Lower leg skin (tissue), 3 donors: ENCODE data around the gene DMD.

Source experiments
- POLR2A ChIP-seq, 2 donors: fragments of 450-650 bp; IDR thresholded peaks; one replicate each; pipeline ENCODE4 v1.6.1; 2016 to 2017; ENCODE audit warnings: antibody characterized with exemption in 2 of 2, mild to moderate bottlenecking in 1 of 2, moderate library complexity in 1 of 2
- TF ChIP-seq, protein P1 (sequence below), 3 donors: fragments of 450-650 bp; IDR thresholded peaks; one replicate each; pipeline ENCODE4 v1.5.1; 2016; ENCODE audit warnings: antibody characterized with exemption in 3 of 3, mild to moderate bottlenecking in 3 of 3, moderate library complexity in 2 of 3

DNA sequence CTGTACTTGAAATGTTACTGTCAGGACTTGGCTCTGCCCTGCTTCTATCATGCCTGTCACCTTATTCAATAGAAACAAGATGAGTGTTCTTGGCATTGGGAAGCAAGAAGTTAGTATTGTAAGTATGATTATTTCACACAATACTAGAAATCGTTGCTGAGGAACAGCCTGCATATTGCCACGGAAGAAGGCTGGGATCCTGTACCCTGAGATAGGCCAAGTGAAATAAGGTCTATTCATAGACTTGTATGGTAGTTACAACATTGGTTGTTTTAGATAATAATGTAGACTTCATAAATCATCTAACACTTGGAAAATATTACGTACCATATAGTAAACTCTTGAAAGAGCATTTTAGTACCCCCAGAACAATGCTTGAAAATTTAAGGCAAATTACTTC is 215.9 kb downstream of the DMD start:
- TF ChIP-seq, protein P1, sequence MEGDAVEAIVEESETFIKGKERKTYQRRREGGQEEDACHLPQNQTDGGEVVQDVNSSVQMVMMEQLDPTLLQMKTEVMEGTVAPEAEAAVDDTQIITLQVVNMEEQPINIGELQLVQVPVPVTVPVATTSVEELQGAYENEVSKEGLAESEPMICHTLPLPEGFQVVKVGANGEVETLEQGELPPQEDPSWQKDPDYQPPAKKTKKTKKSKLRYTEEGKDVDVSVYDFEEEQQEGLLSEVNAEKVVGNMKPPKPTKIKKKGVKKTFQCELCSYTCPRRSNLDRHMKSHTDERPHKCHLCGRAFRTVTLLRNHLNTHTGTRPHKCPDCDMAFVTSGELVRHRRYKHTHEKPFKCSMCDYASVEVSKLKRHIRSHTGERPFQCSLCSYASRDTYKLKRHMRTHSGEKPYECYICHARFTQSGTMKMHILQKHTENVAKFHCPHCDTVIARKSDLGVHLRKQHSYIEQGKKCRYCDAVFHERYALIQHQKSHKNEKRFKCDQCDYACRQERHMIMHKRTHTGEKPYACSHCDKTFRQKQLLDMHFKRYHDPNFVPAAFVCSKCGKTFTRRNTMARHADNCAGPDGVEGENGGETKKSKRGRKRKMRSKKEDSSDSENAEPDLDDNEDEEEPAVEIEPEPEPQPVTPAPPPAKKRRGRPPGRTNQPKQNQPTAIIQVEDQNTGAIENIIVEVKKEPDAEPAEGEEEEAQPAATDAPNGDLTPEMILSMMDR (IDR thresholded peaks at IDR 0.05): no peak
- no peak for TF ChIP-seq POLR2A (IDR thresholded peaks at IDR 0.05)
